Gastroesophageal sphincter (tissue), 4 donors: Measurements from ENCODE around the gene HDAC11. TPM values are rescaled to one million over a fixed set of nuclear protein-coding genes. Genes with fewer than 3 reads are reported as not detected.

Experiments used
- ATAC-seq: fragments of 150-250 bp; one replicate; pipeline ENCODE4 v1.9.1; 2016; ENCODE audit warnings: mild to moderate bottlenecking, moderate library complexity
- H3K27ac ChIP-seq, 4 donors: fragments of 200-600 bp; sonication (generic) in 3 of 4; 1 replicate in 3 of 4; 2 replicates in 1 of 4; pipeline ENCODE4 v1.5.1; 2016 to 2019
- H3K27me3 ChIP-seq: fragments of 200-600 bp; sonication (generic); one replicate; pipeline ENCODE4 v1.5.1; 2019
- H3K36me3 ChIP-seq, 2 donors: fragments of 200-600 bp; sonication (generic); one replicate each; pipeline ENCODE4 v1.5.1; 2019; ENCODE audit warnings: control low read depth in 1 of 2
- H3K4me1 ChIP-seq, 3 donors: fragments of 200-600 bp; sonication (generic); 1 replicate in 2 of 3; 2 replicates in 1 of 3; pipeline ENCODE4 v1.5.1; 2016 to 2019; ENCODE audit warnings: control low read depth in 2 of 3
- H3K4me3 ChIP-seq, 2 donors: fragments of 200-600 bp; sonication (generic); one replicate each; pipeline ENCODE4 v1.5.1; 2019; ENCODE audit warnings: mild to moderate bottlenecking in 1 of 2, moderate library complexity in 1 of 2
- H3K9me3 ChIP-seq, 3 donors: fragments of 200-600 bp; sonication (generic); one replicate each; pipeline ENCODE4 v1.5.1; 2017 to 2019; ENCODE audit warnings: control low read depth in 2 of 3
- CTCF ChIP-seq, 4 experiments: fragments of 200-600 bp in 2 of 4; fragments of 450-650 bp in 2 of 4; sonication (generic) in 1 of 4; IDR thresholded peaks; one replicate each; pipeline ENCODE4 v1.5.1; 2017 to 2019; ENCODE audit warnings: antibody characterized with exemption in 4 of 4, mild to moderate bottlenecking in 2 of 4, moderate library complexity in 2 of 4
- EP300 ChIP-seq: sonication (generic); formaldehyde crosslinking; IDR thresholded peaks from one replicate; pipeline ENCODE4 v1.6.1; 2017; ENCODE audit warnings: antibody characterized with exemption, mild to moderate bottlenecking
- POLR2A ChIP-seq, 2 donors: fragments of 450-650 bp; IDR thresholded peaks; one replicate each; pipeline ENCODE4 v1.6.1; 2017; ENCODE audit warnings: antibody characterized with exemption in 2 of 2, mild to moderate bottlenecking in 2 of 2, moderate library complexity in 1 of 2
- POLR2AphosphoS5 ChIP-seq: sonication (generic); formaldehyde crosslinking; IDR thresholded peaks from one replicate; pipeline ENCODE4 v1.6.1; 2017; ENCODE audit warnings: antibody characterized with exemption
- WGBS, 2 donors: methylation state at CpG; one replicate each; pipeline ENCODE4 v1.1.5; 2018; ENCODE audit warnings: low coverage in 1 of 2; 5-methylcytosine and 5-hydroxymethylcytosine counted together
- total RNA-seq, 4 donors: library from RNA; depleted of rRNA; stranded (reverse); fragments of >200 nt; gene quantifications; one replicate each; pipeline ENCODE4 v1.1.0, GENCODE V29; 2016

HDAC11 gene
- total RNA-seq, 4 donors from 2014 or later, result 22.3 to 37.1 (median 30.0) TPM

- WGBS, 2 donors, result 60 to 69% methylated on average over 1 to 2 of the region's 3 CpGs
- H3K9me3 ChIP-seq, result no peaks in the 10 kb centered on the region
- no peak overlapping the region for H3K4me3 ChIP-seq
- peaks cover 0 to 35% of the 10 kb centered on the region in 2 donors for H3K36me3 ChIP-seq
- no peak for ATAC-seq
- peak overlapping the region in 1 of 4 donors; percentile 44 for H3K27ac ChIP-seq
- H3K27me3 ChIP-seq, result no peaks in the 10 kb centered on the region
- peaks cover 0 to 16% (median 0%) of the 10 kb centered on the region in 3 donors for H3K4me1 ChIP-seq
- no peak for TF ChIP-seq POLR2AphosphoS5
- no peak for TF ChIP-seq EP300
- no peak for TF ChIP-seq POLR2A (IDR thresholded peaks at IDR 0.05)
- TF ChIP-seq CTCF (IDR thresholded peaks at IDR 0.05), result no peak
These were observed 27.1 kb downstream of the HDAC11 start for GRCh38 chr3:13507247-13507569.

- 23% methylated on average over 6 of the region's 20 CpGs; no CpG with 5 or more reads in 1 of the 2 donors for WGBS, 2 donors
- Histone ChIP-seq H3K27ac (peak overlapping the region in 2 of 4 donors; percentile 3 to 44), H3K9me3 (no peaks in the 10 kb centered on the region), H3K27me3 (no peaks in the 10 kb centered on the region), H3K4me3 (no peak overlapping the region), H3K36me3 (peaks cover 0 to 29% of the 10 kb centered on the region in 2 donors), H3K4me1 (peaks cover 0 to 16% (median 0%) of the 10 kb centered on the region in 3 donors)
- peak; percentile 31 for ATAC-seq
- no peak for TF ChIP-seq POLR2A (IDR thresholded peaks at IDR 0.05)
- no peak for TF ChIP-seq POLR2AphosphoS5
- no peak for TF ChIP-seq EP300
- no peak for TF ChIP-seq CTCF (IDR thresholded peaks at IDR 0.05)
These were observed 27.6 kb downstream of the HDAC11 start for GRCh38 chr3:13507570-13508339.

- no peaks in the 10 kb centered on the region for H3K9me3 ChIP-seq
- no peak overlapping the region for H3K4me3 ChIP-seq
- no peak for ATAC-seq
- H3K36me3 ChIP-seq, result peaks cover 0 to 22% of the 10 kb centered on the region in 2 donors
- WGBS, 2 donors, result 90% methylated on average over 2 of the region's 8 CpGs; no CpG with 5 or more reads in 1 of the 2 donors
- TF ChIP-seq POLR2A (IDR thresholded peaks at IDR 0.05) (no peak), POLR2AphosphoS5 (no peak), EP300 (no peak), CTCF (IDR thresholded peaks at IDR 0.05) (no peak)
- no peaks in the 10 kb centered on the region for H3K27me3 ChIP-seq
- peaks cover 0 to 16% (median 0%) of the 10 kb centered on the region in 3 donors for H3K4me1 ChIP-seq
- no peak overlapping the region for H3K27ac ChIP-seq
These were observed 28.4 kb downstream of the HDAC11 start for GRCh38 chr3:13508496-13508895.

- Histone ChIP-seq H3K27ac (no peak overlapping the region), H3K9me3 (no peaks in the 10 kb centered on the region), H3K4me3 (no peak overlapping the region), H3K4me1 (peaks cover 0 to 16% (median 0%) of the 10 kb centered on the region in 3 donors), H3K36me3 (peaks cover 0 to 14% of the 10 kb centered on the region in 2 donors), H3K27me3 (no peaks in the 10 kb centered on the region)
- no peak for ATAC-seq
- no CpG with 5 or more reads among the region's 15 CpGs for WGBS, 2 donors
- TF ChIP-seq POLR2AphosphoS5 (no peak), EP300 (no peak), POLR2A (IDR thresholded peaks at IDR 0.05) (no peak), CTCF (IDR thresholded peaks at IDR 0.05) (no peak)
These were observed 29.1 kb downstream of the HDAC11 start for GRCh38 chr3:13509059-13509815.
